ENCODE results near the gene GSTT2B.

GSTT2B gene

GRCh38 chr22:23926561-23926960 is 34.4 kb downstream of the GSTT2B start:
- TF ChIP-seq YY1 (IDR thresholded peaks at IDR 0.05; ENCODE audit: low read depth) = no peak
- TF ChIP-seq TEAD4 (IDR thresholded peaks at IDR 0.05) = no peak

GRCh38 chr22:23925020-23925606 is 35.9 kb downstream of the GSTT2B start:
- no peak for TF ChIP-seq FOXM1 (IDR thresholded peaks at IDR 0.05; ENCODE audit: borderline replicate concordance, low read depth)
- 0 out of 2 replicates have a peak, but pooled peaks have one; percentile 18 for TF ChIP-seq TCF12 (IDR thresholded peaks at IDR 0.05; ENCODE audit: low read depth)

- TF ChIP-seq TAF1 (IDR thresholded peaks at IDR 0.05; ENCODE audit: low read depth) = no peak
- no peak for TF ChIP-seq USF1 (IDR thresholded peaks at IDR 0.05)
- no peak for TF ChIP-seq YY1 (IDR thresholded peaks at IDR 0.05; ENCODE audit: low read depth)
- TF ChIP-seq EP300 (IDR thresholded peaks at IDR 0.05; ENCODE audit: borderline replicate concordance) = no peak
- TF ChIP-seq EGR1 (IDR thresholded peaks at IDR 0.05) = no peak
- no peak for TF ChIP-seq ZBTB7A (IDR thresholded peaks at IDR 0.05; ENCODE audit: low read depth)
- no peak for TF ChIP-seq TEAD4 (IDR thresholded peaks at IDR 0.05)
- no peak for TF ChIP-seq TCF12 (IDR thresholded peaks at IDR 0.05; ENCODE audit: low read depth)
These were observed 38.1 kb downstream of the GSTT2B start for GRCh38 chr22:23922921-23923320.

GRCh38 chr22:23921586-23922201 is 39.3 kb downstream of the GSTT2B start:
- peak; percentile 56; the same call in 1 of the 2 replicates for TF ChIP-seq CEBPB (IDR thresholded peaks at IDR 0.05)
- peak; percentile 50 for TF ChIP-seq TEAD4 (IDR thresholded peaks at IDR 0.05)

- TF ChIP-seq CREB1 (IDR thresholded peaks at IDR 0.05; ENCODE audit: low read depth) = no peak
- TF ChIP-seq MAX (IDR thresholded peaks at IDR 0.05) = no peak
- TF ChIP-seq TCF12 (IDR thresholded peaks at IDR 0.05; ENCODE audit: low read depth) = no peak
- no peak for TF ChIP-seq RAD21 (IDR thresholded peaks at IDR 0.05; ENCODE audit: low read depth)
- no peak for TF ChIP-seq TEAD4 (IDR thresholded peaks at IDR 0.05)
- TF ChIP-seq FOXM1 (IDR thresholded peaks at IDR 0.05; ENCODE audit: borderline replicate concordance, low read depth) = no peak
- TF ChIP-seq USF1 (IDR thresholded peaks at IDR 0.05) = no peak
- no peak for TF ChIP-seq EP300 (IDR thresholded peaks at IDR 0.05; ENCODE audit: borderline replicate concordance)
- TF ChIP-seq TAF1 (IDR thresholded peaks at IDR 0.05; ENCODE audit: low read depth) = no peak
- TF ChIP-seq ZBTB7A (IDR thresholded peaks at IDR 0.05; ENCODE audit: low read depth) = no peak
- no peak for TF ChIP-seq EGR1 (IDR thresholded peaks at IDR 0.05)
- TF ChIP-seq CEBPB (IDR thresholded peaks at IDR 0.05) = no peak
- no peak for TF ChIP-seq YY1 (IDR thresholded peaks at IDR 0.05; ENCODE audit: low read depth)
- no peak for TF ChIP-seq REST (IDR thresholded peaks at IDR 0.05; ENCODE audit: low read depth)
- no peak for TF ChIP-seq NFIC (IDR thresholded peaks at IDR 0.05)
These were observed 45.7 kb downstream of the GSTT2B start for GRCh38 chr22:23915290-23915689.

- TF ChIP-seq EP300 (IDR thresholded peaks at IDR 0.05; ENCODE audit: borderline replicate concordance) (peak; percentile 38), CEBPB (IDR thresholded peaks at IDR 0.05) (no peak), USF1 (IDR thresholded peaks at IDR 0.05) (peak; percentile 49; the same call in 1 of the 2 replicates), YY1 (IDR thresholded peaks at IDR 0.05; ENCODE audit: low read depth) (peak; percentile 35; the same call in 1 of the 2 replicates), TCF12 (IDR thresholded peaks at IDR 0.05; ENCODE audit: low read depth) (peak; percentile 57; the same call in 1 of the 2 replicates), REST (IDR thresholded peaks at IDR 0.05; ENCODE audit: low read depth) (no peak), NFIC (IDR thresholded peaks at IDR 0.05) (no peak), TEAD4 (IDR thresholded peaks at IDR 0.05) (no peak), MAX (IDR thresholded peaks at IDR 0.05) (peak; percentile 94), CREB1 (IDR thresholded peaks at IDR 0.05; ENCODE audit: low read depth) (no peak), RAD21 (IDR thresholded peaks at IDR 0.05; ENCODE audit: low read depth) (no peak), ZBTB7A (IDR thresholded peaks at IDR 0.05; ENCODE audit: low read depth) (peak; percentile 45; the same call in 1 of the 2 replicates), FOXM1 (IDR thresholded peaks at IDR 0.05; ENCODE audit: borderline replicate concordance, low read depth) (no peak; the same call in 1 of the 2 replicates), EGR1 (IDR thresholded peaks at IDR 0.05) (peak; percentile 59), TAF1 (IDR thresholded peaks at IDR 0.05; ENCODE audit: low read depth) (peak; percentile 91)
These were observed 47.2 kb downstream of the GSTT2B start for GRCh38 chr22:23913661-23914353.
